Erythroblast (primary cell): ENCODE measurements around the gene IL13.

ENCODE experiments used
- GATA1 ChIP-seq: IDR thresholded peaks from 2 replicates; pipeline ENCODE4 v1.6.1; 2011; ENCODE audit warnings: low read depth, mild to moderate bottlenecking, control low read depth, low read length, moderate library complexity
- POLR2A ChIP-seq: IDR thresholded peaks from 2 replicates; pipeline ENCODE4 v1.6.1; 2011; ENCODE audit warnings: mild to moderate bottlenecking, low read length

GRCh38 chr5:132669455-132669820 is 11.5 kb downstream of the IL13 start:
- TF ChIP-seq POLR2A (no peak), GATA1 (no peak)
